ENCODE measurements around the gene ATOX1. TPM values are rescaled to one million over a fixed set of nuclear protein-coding genes. Genes with fewer than 3 reads are reported as not detected.
"Not testable (repeated sequence)": the region's sequence is repeated elsewhere in the genome, so short reads cannot be mapped to it uniquely, and the experiment has no call there.

The ATOX1 gene
- total RNA-seq, 1 donor from 2014 or later, result 265 TPM

DNA sequence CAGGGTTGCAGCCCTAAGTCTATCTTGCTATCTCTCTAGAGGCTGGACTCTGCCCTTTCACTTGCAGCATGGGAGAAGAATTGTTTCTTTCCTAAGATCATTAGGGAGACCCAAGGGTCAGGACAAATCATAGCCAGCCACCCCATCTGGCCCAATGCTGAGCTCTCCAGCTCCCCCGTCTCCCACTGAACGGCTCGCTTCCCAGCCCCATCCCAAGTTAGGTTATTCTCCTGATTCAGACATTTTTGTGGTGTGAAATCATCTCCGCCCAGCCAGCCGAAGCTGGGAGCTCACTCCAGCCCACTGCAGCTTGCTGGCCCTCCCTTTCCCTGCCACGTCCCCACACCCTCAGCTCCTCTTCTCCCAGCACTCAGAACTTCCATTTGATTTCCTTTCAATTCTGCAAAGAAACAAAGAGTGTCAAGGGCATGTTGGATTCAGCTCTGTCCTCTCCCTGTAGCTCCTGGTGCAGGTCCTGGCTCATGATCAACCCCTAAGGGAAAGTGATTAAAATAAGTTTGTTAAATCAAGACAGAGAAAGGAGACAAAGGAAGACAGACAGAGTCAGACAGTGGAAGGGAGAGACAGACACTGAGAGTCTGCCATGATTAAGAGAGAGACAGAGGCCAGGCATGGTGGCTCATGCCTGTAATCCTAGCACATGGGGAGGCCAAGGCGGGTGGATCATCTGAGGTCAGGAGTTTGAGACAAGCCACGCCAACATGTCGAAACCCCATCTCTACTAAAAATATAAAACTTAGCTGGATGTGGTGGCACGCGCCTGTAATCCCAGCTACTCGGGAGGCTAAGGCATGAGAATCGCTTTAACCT, 59.1 kb downstream of the ATOX1 start:
- H3K27ac Mint-ChIP-seq (ENCODE audit: unreplicated experiment), result peak overlapping the region; percentile 100
- Histone ChIP-seq H3K4me1 (ENCODE audit: insufficient read depth, low read length) (peaks cover 46% of the 10 kb centered on the region), H3K36me3 (ENCODE audit: insufficient read depth, low read length) (no peaks in the 10 kb centered on the region), H2AFZ (ENCODE audit: low read depth, low read length) (peak overlapping the region; percentile 18), H4K20me1 (ENCODE audit: insufficient read depth, low read length) (no peaks in the 10 kb centered on the region), H3K9ac (ENCODE audit: low read length) (peak overlapping the region; percentile 88), H3K27ac (ENCODE audit: low read depth, low read length) (peak overlapping the region; percentile 99), H3K9me3 (ENCODE audit: insufficient read depth, low read depth, low read length) (no peaks in the 10 kb centered on the region), H3K27me3 (ENCODE audit: insufficient read depth, low read length) (no peaks in the 10 kb centered on the region), H3K79me2 (ENCODE audit: insufficient read depth, low read length) (no peaks in the 10 kb centered on the region), H3K4me2 (ENCODE audit: low read length) (peak overlapping the region; percentile 66), H3K4me3 (ENCODE audit: insufficient read depth, low read depth, low read length) (no peak overlapping the region)
- peaks cover 59% of the 10 kb centered on the region for H3K4me1 Mint-ChIP-seq (ENCODE audit: low read depth, unreplicated experiment)
- no peaks in the 10 kb centered on the region for H3K36me3 Mint-ChIP-seq (ENCODE audit: low read depth, unreplicated experiment)
- FAIRE-seq (peak; percentile 99), DNase-seq (ENCODE audit: low read depth) (peak; percentile 98)
- peaks cover 1% of the 10 kb centered on the region for H3K9me3 Mint-ChIP-seq (ENCODE audit: unreplicated experiment)
- no peak for TF ChIP-seq EZH2 (IDR thresholded peaks at IDR 0.05; ENCODE audit: insufficient read depth, low read length)
- TF ChIP-seq, protein P1, sequence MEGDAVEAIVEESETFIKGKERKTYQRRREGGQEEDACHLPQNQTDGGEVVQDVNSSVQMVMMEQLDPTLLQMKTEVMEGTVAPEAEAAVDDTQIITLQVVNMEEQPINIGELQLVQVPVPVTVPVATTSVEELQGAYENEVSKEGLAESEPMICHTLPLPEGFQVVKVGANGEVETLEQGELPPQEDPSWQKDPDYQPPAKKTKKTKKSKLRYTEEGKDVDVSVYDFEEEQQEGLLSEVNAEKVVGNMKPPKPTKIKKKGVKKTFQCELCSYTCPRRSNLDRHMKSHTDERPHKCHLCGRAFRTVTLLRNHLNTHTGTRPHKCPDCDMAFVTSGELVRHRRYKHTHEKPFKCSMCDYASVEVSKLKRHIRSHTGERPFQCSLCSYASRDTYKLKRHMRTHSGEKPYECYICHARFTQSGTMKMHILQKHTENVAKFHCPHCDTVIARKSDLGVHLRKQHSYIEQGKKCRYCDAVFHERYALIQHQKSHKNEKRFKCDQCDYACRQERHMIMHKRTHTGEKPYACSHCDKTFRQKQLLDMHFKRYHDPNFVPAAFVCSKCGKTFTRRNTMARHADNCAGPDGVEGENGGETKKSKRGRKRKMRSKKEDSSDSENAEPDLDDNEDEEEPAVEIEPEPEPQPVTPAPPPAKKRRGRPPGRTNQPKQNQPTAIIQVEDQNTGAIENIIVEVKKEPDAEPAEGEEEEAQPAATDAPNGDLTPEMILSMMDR (IDR thresholded peaks at IDR 0.05; ENCODE audit: insufficient read depth, low read depth, low read length), result no peak
- H3K27me3 Mint-ChIP-seq (ENCODE audit: low read depth, unreplicated experiment), result no peaks in the 10 kb centered on the region
- peak overlapping the region; percentile 69 for H3K4me3 Mint-ChIP-seq (ENCODE audit: unreplicated experiment)

DNA sequence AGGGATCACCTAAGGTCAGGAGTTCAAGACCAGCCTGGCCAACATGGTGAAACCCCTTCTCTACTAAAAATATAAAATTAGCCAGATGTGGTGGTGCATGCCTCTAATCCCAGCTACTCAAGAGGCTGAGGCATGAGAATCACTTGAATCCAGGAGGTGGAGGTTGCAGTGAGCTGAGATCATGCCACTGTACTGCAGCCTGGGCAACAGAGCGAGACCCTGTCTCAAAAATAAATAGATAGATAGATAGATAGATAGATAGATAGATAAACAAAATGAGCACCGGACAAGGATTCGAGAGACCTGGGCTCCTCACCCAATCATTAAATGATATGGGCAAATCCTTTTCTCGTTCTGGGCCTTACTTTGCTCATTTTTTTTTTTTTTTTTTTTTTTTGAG, 60.4 kb downstream of the ATOX1 start:
- H4K20me1 ChIP-seq (ENCODE audit: insufficient read depth, low read length); H3K36me3 Mint-ChIP-seq (ENCODE audit: low read depth, unreplicated experiment); H2AFZ ChIP-seq (ENCODE audit: low read depth, low read length); H3K9ac ChIP-seq (ENCODE audit: low read length); H3K9me3 Mint-ChIP-seq (ENCODE audit: unreplicated experiment); DNase-seq (ENCODE audit: low read depth); H3K4me3 Mint-ChIP-seq (ENCODE audit: unreplicated experiment); H3K27me3 Mint-ChIP-seq (ENCODE audit: low read depth, unreplicated experiment); H3K79me2 ChIP-seq (ENCODE audit: insufficient read depth, low read length); H3K4me2 ChIP-seq (ENCODE audit: low read length); H3K9me3 ChIP-seq (ENCODE audit: insufficient read depth, low read depth, low read length); H3K27me3 ChIP-seq (ENCODE audit: insufficient read depth, low read length); H3K4me3 ChIP-seq (ENCODE audit: insufficient read depth, low read depth, low read length); H3K36me3 ChIP-seq (ENCODE audit: insufficient read depth, low read length); FAIRE-seq: not testable (repeated sequence)
- Mint-ChIP-seq H3K27ac (ENCODE audit: unreplicated experiment) (peak overlapping the region; percentile 100), H3K4me1 (ENCODE audit: low read depth, unreplicated experiment) (peaks cover 57% of the 10 kb centered on the region)
- peaks cover 52% of the 10 kb centered on the region for H3K4me1 ChIP-seq (ENCODE audit: insufficient read depth, low read length)
- peak overlapping the region; percentile 99 for H3K27ac ChIP-seq (ENCODE audit: low read depth, low read length)

DNA sequence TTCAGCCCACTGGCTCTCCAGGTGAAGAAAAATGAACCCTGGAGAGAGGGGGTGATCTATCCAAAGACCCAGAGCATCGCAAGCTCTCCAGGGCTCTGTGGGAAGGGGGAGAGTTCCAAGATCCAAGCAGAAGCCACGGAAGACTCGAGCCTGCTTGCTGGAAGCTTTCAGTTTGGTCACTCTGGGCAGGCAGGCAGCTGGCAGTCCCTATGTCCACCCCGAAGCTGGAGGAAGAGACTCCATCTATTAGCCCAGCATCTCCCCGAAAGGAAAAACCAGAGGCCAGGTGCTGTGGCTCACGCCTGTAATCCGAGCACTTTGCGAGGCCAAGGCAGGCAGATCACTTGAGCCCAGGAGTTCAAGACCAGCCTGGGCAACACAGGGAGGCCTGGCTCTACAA, 61.0 kb downstream of the ATOX1 start:
- peaks cover 57% of the 10 kb centered on the region for H3K4me1 Mint-ChIP-seq (ENCODE audit: low read depth, unreplicated experiment)
- Histone ChIP-seq H3K36me3 (ENCODE audit: insufficient read depth, low read length) (no peaks in the 10 kb centered on the region), H3K4me3 (ENCODE audit: insufficient read depth, low read depth, low read length) (no peak overlapping the region), H3K9ac (ENCODE audit: low read length) (peak overlapping the region; percentile 28), H3K4me2 (ENCODE audit: low read length) (no peak overlapping the region), H3K4me1 (ENCODE audit: insufficient read depth, low read length) (peaks cover 53% of the 10 kb centered on the region), H3K79me2 (ENCODE audit: insufficient read depth, low read length) (no peaks in the 10 kb centered on the region), H3K27ac (ENCODE audit: low read depth, low read length) (peak overlapping the region; percentile 99), H2AFZ (ENCODE audit: low read depth, low read length) (no peak overlapping the region), H3K9me3 (ENCODE audit: insufficient read depth, low read depth, low read length) (no peaks in the 10 kb centered on the region), H3K27me3 (ENCODE audit: insufficient read depth, low read length) (no peaks in the 10 kb centered on the region), H4K20me1 (ENCODE audit: insufficient read depth, low read length) (no peaks in the 10 kb centered on the region)
- DNase-seq (ENCODE audit: low read depth), result no peak
- H3K27me3 Mint-ChIP-seq (ENCODE audit: low read depth, unreplicated experiment), result no peaks in the 10 kb centered on the region
- H3K36me3 Mint-ChIP-seq (ENCODE audit: low read depth, unreplicated experiment), result no peaks in the 10 kb centered on the region
- no peak for FAIRE-seq
- no peaks in the 10 kb centered on the region for H3K9me3 Mint-ChIP-seq (ENCODE audit: unreplicated experiment)
- TF ChIP-seq EZH2 (IDR thresholded peaks at IDR 0.05; ENCODE audit: insufficient read depth, low read length), result no peak
- TF ChIP-seq, protein P1 (IDR thresholded peaks at IDR 0.05; ENCODE audit: insufficient read depth, low read depth, low read length), result no peak
- peak overlapping the region; percentile 100 for H3K27ac Mint-ChIP-seq (ENCODE audit: unreplicated experiment)
- peak overlapping the region; percentile 60 for H3K4me3 Mint-ChIP-seq (ENCODE audit: unreplicated experiment)
